Activated CD8-positive, alpha-beta memory T cell treated with anti-CD3 and anti-CD28 coated beads, Interleukin-2, amount 50 U/mL, for 1 hour (primary cell): ENCODE data around the gene PGAP2.
"Not testable (repeated sequence)": the region's sequence is repeated elsewhere in the genome, so short reads cannot be mapped to it uniquely, and the experiment has no call there.

ENCODE experiments used
- DNase-seq: peaks from one replicate; pipeline ENCODE4 v3.0.0-alpha.2; 2020; ENCODE audit errors: extremely low read depth

The PGAP2 gene

GRCh38 chr11:3803726-3804495 is 4.4 kb upstream of the PGAP2 start:
- no peak for DNase-seq

- DNase-seq = no peak
Observed at GRCh38 chr11:3808861-3809623, 682 bp downstream of the PGAP2 start.

GRCh38 chr11:3809624-3809928 is 1.2 kb downstream of the PGAP2 start:
- DNase-seq = no peak

GRCh38 chr11:3810446-3810845 is 2.1 kb downstream of the PGAP2 start:
- DNase-seq = no peak

- no peak for DNase-seq
Observed at GRCh38 chr11:3810951-3811350, 2.6 kb downstream of the PGAP2 start.

- DNase-seq = not testable (repeated sequence)
Observed at GRCh38 chr11:3814832-3815231, 6.5 kb downstream of the PGAP2 start.

- DNase-seq = no peak
Observed at GRCh38 chr11:3815845-3816244, 7.5 kb downstream of the PGAP2 start.

GRCh38 chr11:3816673-3817072 is 8.3 kb downstream of the PGAP2 start:
- no peak for DNase-seq

- DNase-seq = no peak
Observed at GRCh38 chr11:3817181-3817800, 8.9 kb downstream of the PGAP2 start.

GRCh38 chr11:3820971-3821370 is 12.6 kb downstream of the PGAP2 start:
- DNase-seq = no peak

- no peak for DNase-seq
Observed at GRCh38 chr11:3822312-3822711, 14.0 kb downstream of the PGAP2 start.

GRCh38 chr11:3823303-3823702 is 14.9 kb downstream of the PGAP2 start:
- no peak for DNase-seq

- no peak for DNase-seq
Observed at GRCh38 chr11:3823762-3824506, 15.6 kb downstream of the PGAP2 start.

GRCh38 chr11:3824714-3825472 is 16.5 kb downstream of the PGAP2 start:
- DNase-seq = peak; percentile 63

GRCh38 chr11:3825473-3826154 is 17.3 kb downstream of the PGAP2 start:
- DNase-seq = no peak

GRCh38 chr11:3826721-3827120 is 18.4 kb downstream of the PGAP2 start:
- DNase-seq = no peak

- no peak for DNase-seq
Observed at GRCh38 chr11:3827434-3828186, 19.2 kb downstream of the PGAP2 start.

GRCh38 chr11:3830088-3830487 is 21.7 kb downstream of the PGAP2 start:
- DNase-seq = no peak

GRCh38 chr11:3830730-3831129 is 22.4 kb downstream of the PGAP2 start:
- DNase-seq = no peak
